ENCODE results near the gene TNFSF15.

DNA sequence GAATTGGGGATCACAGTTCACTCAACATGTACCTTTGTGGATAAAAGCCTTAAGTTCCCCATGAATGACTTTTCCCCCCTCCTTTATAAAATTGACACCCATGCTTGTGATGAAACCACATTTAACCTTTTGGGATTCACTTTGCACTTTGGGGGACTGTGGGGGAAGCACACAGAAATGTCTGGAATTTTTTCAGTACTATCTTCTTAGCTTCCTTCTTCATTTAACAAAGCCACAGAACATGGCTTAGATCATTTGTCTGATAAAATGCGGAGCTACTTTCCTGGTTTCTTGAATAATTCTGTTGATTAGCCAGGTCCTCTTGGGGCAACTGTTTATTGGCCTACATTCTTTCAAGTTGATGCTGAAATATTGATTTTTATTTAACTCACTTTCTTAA lies 29.9 kb downstream of the TNFSF15 start:
- TF ChIP-seq, protein P1, sequence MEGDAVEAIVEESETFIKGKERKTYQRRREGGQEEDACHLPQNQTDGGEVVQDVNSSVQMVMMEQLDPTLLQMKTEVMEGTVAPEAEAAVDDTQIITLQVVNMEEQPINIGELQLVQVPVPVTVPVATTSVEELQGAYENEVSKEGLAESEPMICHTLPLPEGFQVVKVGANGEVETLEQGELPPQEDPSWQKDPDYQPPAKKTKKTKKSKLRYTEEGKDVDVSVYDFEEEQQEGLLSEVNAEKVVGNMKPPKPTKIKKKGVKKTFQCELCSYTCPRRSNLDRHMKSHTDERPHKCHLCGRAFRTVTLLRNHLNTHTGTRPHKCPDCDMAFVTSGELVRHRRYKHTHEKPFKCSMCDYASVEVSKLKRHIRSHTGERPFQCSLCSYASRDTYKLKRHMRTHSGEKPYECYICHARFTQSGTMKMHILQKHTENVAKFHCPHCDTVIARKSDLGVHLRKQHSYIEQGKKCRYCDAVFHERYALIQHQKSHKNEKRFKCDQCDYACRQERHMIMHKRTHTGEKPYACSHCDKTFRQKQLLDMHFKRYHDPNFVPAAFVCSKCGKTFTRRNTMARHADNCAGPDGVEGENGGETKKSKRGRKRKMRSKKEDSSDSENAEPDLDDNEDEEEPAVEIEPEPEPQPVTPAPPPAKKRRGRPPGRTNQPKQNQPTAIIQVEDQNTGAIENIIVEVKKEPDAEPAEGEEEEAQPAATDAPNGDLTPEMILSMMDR (IDR thresholded peaks at IDR 0.05; ENCODE audit: insufficient read depth, low read length, poor library complexity, severe bottlenecking): no peak
- no peak for TF ChIP-seq EZH2phosphoT487 (conservative IDR thresholded peaks at IDR 0.05; ENCODE audit: low read length)
